Mucosa of descending colon (tissue), 3 donors: ENCODE results near the gene SORBS1. TPM values are rescaled to one million over a fixed set of nuclear protein-coding genes. Genes with fewer than 3 reads are reported as not detected.

ENCODE experiments used
- ATAC-seq: fragments of 200-7000 bp; cut with Tn5 transposase; one replicate; pipeline ENCODE4 v1.9.1; 2020; ENCODE audit warnings: mild to moderate bottlenecking, moderate library complexity
- DNase-seq, 3 donors: peaks; one replicate each; pipeline ENCODE4 v3.0.0-alpha.2; 2020
- H3K36me3 ChIP-seq: fragments of 200-600 bp; one replicate; pipeline ENCODE4 v1.8.0; 2021; ENCODE audit warnings: low read depth, mild to moderate bottlenecking
- H3K4me1 ChIP-seq: fragments of 200-600 bp; one replicate; pipeline ENCODE4 v1.8.0; 2021; ENCODE audit warnings: low read depth, mild to moderate bottlenecking
- H3K4me3 ChIP-seq: fragments of 200-600 bp; one replicate; pipeline ENCODE4 v1.8.0; 2021; ENCODE audit warnings: mild to moderate bottlenecking
- H3K9me3 ChIP-seq: fragments of 200-600 bp; one replicate; pipeline ENCODE4 v1.8.0; 2021; ENCODE audit warnings: mild to moderate bottlenecking
- intact Hi-C, 2 donors: fragments of 100-400 bp; cut with DNase I in 1 of 2; cut with micrococcal nuclease in 1 of 2; formaldehyde crosslinking; loops; one replicate each; pipeline versions ENCODE4 v1.11.0 to v1.11.1; 2022; cut with DNase I, micrococcal nuclease
- total RNA-seq, 3 donors: library from RNA; stranded (reverse); fragmentation: NEBNext Ultra II Directional in 2 of 3; extraction: Animal tissue kit (Norgen Biotek cat#: 25700) in 2 of 3; gene quantifications; one replicate each; pipeline versions ENCODE4 v1.2.1 to v1.2.4, GENCODE V29; 2021 to 2023
- TF ChIP-seq, protein P1 (sequence below): fragments of 200-600 bp; IDR thresholded peaks from one replicate; pipeline ENCODE4 v1.8.0; 2022; ENCODE audit warnings: antibody characterized with exemption, mild to moderate bottlenecking
- donor health status: DM: no; HTN: no; CAD: no; lungs with moderate emphysema.
- donor health status: DM: no; HTN: no; CAD: no.
- donor health status: DM: no; HTN: yes; CAD: no.

Gene SORBS1
- total RNA-seq, 3 donors from 2014 or later = 48.9 to 699 (median 99.3) TPM

GRCh38 chr10:95536017-95536416 lies 25.2 kb downstream of the SORBS1 start:
- peak in 1 of 3 donors; percentile 36 for DNase-seq
- ATAC-seq = peak; percentile 40
- peaks cover 11% of the 10 kb centered on the region for H3K4me1 ChIP-seq
- intact Hi-C loops = no loop called here
- TF ChIP-seq, protein P1, sequence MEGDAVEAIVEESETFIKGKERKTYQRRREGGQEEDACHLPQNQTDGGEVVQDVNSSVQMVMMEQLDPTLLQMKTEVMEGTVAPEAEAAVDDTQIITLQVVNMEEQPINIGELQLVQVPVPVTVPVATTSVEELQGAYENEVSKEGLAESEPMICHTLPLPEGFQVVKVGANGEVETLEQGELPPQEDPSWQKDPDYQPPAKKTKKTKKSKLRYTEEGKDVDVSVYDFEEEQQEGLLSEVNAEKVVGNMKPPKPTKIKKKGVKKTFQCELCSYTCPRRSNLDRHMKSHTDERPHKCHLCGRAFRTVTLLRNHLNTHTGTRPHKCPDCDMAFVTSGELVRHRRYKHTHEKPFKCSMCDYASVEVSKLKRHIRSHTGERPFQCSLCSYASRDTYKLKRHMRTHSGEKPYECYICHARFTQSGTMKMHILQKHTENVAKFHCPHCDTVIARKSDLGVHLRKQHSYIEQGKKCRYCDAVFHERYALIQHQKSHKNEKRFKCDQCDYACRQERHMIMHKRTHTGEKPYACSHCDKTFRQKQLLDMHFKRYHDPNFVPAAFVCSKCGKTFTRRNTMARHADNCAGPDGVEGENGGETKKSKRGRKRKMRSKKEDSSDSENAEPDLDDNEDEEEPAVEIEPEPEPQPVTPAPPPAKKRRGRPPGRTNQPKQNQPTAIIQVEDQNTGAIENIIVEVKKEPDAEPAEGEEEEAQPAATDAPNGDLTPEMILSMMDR = no peak
- H3K36me3 ChIP-seq = no peaks in the 10 kb centered on the region
- no peak overlapping the region for H3K4me3 ChIP-seq
- H3K9me3 ChIP-seq = no peaks in the 10 kb centered on the region

- intact Hi-C loops = no loop called here
- H3K9me3 ChIP-seq = no peaks in the 10 kb centered on the region
- ATAC-seq = no peak
- DNase-seq = no peak
- TF ChIP-seq, protein P1 = no peak
- no peaks in the 10 kb centered on the region for H3K36me3 ChIP-seq
- peaks cover 11% of the 10 kb centered on the region for H3K4me1 ChIP-seq
- H3K4me3 ChIP-seq = no peak overlapping the region
Observed at GRCh38 chr10:95535526-95535925, 25.6 kb downstream of the SORBS1 start.

GRCh38 chr10:95533590-95533989 lies 27.6 kb downstream of the SORBS1 start:
- DNase-seq (no peak), ATAC-seq (no peak)
- Histone ChIP-seq H3K4me1 (peaks cover 3% of the 10 kb centered on the region), H3K4me3 (no peak overlapping the region), H3K9me3 (no peaks in the 10 kb centered on the region), H3K36me3 (no peaks in the 10 kb centered on the region)
- TF ChIP-seq, protein P1 = no peak
- intact Hi-C loops = no loop called here

DNA sequence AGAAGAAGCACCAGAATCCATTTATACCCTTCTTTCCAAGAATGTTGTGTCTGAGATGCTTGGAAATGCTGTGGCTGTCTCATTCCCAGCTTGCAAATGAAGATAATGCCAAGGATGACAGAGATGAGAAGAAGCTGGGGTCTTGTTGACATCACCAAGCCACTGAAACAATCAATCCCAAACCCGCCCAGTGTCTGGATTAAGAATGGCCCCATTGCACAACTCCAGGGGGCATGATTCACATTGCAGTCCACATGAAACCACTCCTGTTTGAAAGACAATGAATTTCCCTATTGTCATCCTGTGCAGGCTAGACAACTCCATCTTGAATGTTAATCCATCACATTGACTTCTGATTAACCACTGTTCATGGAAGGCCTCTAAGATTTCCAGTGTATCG lies 28.6 kb downstream of the SORBS1 start:
- Histone ChIP-seq H3K9me3 (no peaks in the 10 kb centered on the region), H3K4me3 (no peak overlapping the region), H3K36me3 (no peaks in the 10 kb centered on the region), H3K4me1 (peaks cover 3% of the 10 kb centered on the region)
- intact Hi-C loops = no loop called here
- DNase-seq (no peak), ATAC-seq (no peak)
- TF ChIP-seq, protein P1 = no peak

GRCh38 chr10:95531994-95532399 lies 29.2 kb downstream of the SORBS1 start:
- H3K9me3 ChIP-seq = no peaks in the 10 kb centered on the region
- intact Hi-C loops = no loop called here
- no peaks in the 10 kb centered on the region for H3K36me3 ChIP-seq
- ATAC-seq = peak; percentile 27
- TF ChIP-seq, protein P1 = no peak
- DNase-seq = no peak
- peaks cover 3% of the 10 kb centered on the region for H3K4me1 ChIP-seq
- no peak overlapping the region for H3K4me3 ChIP-seq
